GM12878 (cell line): ENCODE results near the gene SCGB1C2. TPM values are rescaled to one million over a fixed set of nuclear protein-coding genes. Genes with fewer than 3 reads are reported as not detected.

Experiments used
- PAX5 ChIP-seq: IDR thresholded peaks from 2 replicates; pipeline ENCODE4 v1.6.1; 2011; ENCODE audit warnings: low read depth, low read length, borderline replicate concordance
- TCF3 ChIP-seq: IDR thresholded peaks from 2 replicates; pipeline ENCODE4 v1.6.1; 2012; ENCODE audit warnings: low read depth, mild to moderate bottlenecking, low read length, borderline replicate concordance; ENCODE audit not compliant: insufficient read depth
- polyA plus RNA-seq, 11 experiments: library from polyadenylated mRNA; depleted of rRNA in 4 of 11; unstranded in 6 of 11; stranded (reverse) in 5 of 11; fragments of >200 nt; fragmentation: Nextera tagmentation in 4 of 11; fragmentation: Illumina TruSeq in 1 of 11; extraction: Ambion mirVana in 4 of 11; extraction: Trizol in 1 of 11; gene quantifications; 1 replicate in 1 of 11; 2 replicates in 10 of 11; pipeline versions ENCODE4 v1.2.1 to v1.2.3, GENCODE V29; 2011 to 2016; ENCODE audit warnings: inconsistent platforms in 2 of 11, missing spikeins in 2 of 11, low read depth in 1 of 11
- total RNA-seq, 4 experiments: library from RNA; depleted of rRNA in 3 of 4; stranded (reverse); fragments of >200 nt in 3 of 4; fragmentation: Illumina TruSeq in 1 of 4; extraction: Trizol in 1 of 4; gene quantifications; 2 replicates each; pipeline versions ENCODE4 v1.2.1 to v1.2.3, GENCODE V29; 2013 to 2021
- TF ChIP-seq, protein P1 (sequence below): fragments of 450-650 bp; IDR thresholded peaks from 2 replicates; pipeline ENCODE4 v1.6.1; 2017; ENCODE audit warnings: mild to moderate bottlenecking, low read depth, inconsistent platforms; ENCODE audit not compliant: poor library complexity, severe bottlenecking
- TF ChIP-seq, protein P2 (sequence below): fragments of 450-650 bp; formaldehyde crosslinking; IDR thresholded peaks from 2 replicates; pipeline ENCODE4 v1.5.0; 2022; ENCODE audit warnings: mild to moderate bottlenecking, missing genetic modification characterization
- TF ChIP-seq, protein P3 (sequence below): IDR thresholded peaks from 2 replicates; pipeline ENCODE4 v1.6.1; 2012; ENCODE audit warnings: improper control_type of control experiment, low read depth, low read length; ENCODE audit not compliant: insufficient replicate concordance

The SCGB1C2 gene
- total and polyA plus RNA-seq, 10 of the 15 experiments (the other 5 are each of a cell fraction or from before 2014, with no cell fraction given) = not detected

DNA sequence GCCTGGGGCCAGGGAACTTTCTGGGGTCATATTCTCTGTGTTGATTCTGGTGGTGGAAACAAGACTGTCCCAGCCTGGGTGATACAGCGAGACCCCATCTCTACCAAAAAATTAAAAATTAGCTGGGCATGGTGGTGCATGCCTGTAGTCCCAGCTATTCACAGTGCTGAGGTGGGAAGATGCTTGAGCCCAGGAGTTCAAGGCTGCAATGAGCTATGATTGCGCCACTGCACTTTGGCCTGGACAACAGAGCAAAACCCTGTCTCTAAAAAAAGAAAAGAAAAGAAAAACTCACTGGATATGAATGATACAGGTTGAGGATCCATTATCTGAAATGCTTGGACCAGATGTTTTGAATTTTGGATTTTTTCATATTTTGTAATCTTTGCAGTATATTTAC is 13.6 kb downstream of the SCGB1C2 start (continued):
- TF ChIP-seq, protein P1, sequence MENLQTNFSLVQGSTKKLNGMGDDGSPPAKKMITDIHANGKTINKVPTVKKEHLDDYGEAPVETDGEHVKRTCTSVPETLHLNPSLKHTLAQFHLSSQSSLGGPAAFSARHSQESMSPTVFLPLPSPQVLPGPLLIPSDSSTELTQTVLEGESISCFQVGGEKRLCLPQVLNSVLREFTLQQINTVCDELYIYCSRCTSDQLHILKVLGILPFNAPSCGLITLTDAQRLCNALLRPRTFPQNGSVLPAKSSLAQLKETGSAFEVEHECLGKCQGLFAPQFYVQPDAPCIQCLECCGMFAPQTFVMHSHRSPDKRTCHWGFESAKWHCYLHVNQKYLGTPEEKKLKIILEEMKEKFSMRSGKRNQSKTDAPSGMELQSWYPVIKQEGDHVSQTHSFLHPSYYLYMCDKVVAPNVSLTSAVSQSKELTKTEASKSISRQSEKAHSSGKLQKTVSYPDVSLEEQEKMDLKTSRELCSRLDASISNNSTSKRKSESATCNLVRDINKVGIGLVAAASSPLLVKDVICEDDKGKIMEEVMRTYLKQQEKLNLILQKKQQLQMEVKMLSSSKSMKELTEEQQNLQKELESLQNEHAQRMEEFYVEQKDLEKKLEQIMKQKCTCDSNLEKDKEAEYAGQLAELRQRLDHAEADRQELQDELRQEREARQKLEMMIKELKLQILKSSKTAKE = no peak
- TF ChIP-seq, protein P2, sequence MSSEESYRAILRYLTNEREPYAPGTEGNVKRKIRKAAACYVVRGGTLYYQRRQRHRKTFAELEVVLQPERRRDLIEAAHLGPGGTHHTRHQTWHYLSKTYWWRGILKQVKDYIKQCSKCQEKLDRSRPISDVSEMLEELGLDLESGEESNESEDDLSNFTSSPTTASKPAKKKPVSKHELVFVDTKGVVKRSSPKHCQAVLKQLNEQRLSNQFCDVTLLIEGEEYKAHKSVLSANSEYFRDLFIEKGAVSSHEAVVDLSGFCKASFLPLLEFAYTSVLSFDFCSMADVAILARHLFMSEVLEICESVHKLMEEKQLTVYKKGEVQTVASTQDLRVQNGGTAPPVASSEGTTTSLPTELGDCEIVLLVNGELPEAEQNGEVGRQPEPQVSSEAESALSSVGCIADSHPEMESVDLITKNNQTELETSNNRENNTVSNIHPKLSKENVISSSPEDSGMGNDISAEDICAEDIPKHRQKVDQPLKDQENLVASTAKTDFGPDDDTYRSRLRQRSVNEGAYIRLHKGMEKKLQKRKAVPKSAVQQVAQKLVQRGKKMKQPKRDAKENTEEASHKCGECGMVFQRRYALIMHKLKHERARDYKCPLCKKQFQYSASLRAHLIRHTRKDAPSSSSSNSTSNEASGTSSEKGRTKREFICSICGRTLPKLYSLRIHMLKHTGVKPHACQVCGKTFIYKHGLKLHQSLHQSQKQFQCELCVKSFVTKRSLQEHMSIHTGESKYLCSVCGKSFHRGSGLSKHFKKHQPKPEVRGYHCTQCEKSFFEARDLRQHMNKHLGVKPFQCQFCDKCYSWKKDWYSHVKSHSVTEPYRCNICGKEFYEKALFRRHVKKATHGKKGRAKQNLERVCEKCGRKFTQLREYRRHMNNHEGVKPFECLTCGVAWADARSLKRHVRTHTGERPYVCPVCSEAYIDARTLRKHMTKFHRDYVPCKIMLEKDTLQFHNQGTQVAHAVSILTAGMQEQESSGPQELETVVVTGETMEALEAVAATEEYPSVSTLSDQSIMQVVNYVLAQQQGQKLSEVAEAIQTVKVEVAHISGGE = no peak
- no peak for TF ChIP-seq PAX5
- TF ChIP-seq, protein P3, sequence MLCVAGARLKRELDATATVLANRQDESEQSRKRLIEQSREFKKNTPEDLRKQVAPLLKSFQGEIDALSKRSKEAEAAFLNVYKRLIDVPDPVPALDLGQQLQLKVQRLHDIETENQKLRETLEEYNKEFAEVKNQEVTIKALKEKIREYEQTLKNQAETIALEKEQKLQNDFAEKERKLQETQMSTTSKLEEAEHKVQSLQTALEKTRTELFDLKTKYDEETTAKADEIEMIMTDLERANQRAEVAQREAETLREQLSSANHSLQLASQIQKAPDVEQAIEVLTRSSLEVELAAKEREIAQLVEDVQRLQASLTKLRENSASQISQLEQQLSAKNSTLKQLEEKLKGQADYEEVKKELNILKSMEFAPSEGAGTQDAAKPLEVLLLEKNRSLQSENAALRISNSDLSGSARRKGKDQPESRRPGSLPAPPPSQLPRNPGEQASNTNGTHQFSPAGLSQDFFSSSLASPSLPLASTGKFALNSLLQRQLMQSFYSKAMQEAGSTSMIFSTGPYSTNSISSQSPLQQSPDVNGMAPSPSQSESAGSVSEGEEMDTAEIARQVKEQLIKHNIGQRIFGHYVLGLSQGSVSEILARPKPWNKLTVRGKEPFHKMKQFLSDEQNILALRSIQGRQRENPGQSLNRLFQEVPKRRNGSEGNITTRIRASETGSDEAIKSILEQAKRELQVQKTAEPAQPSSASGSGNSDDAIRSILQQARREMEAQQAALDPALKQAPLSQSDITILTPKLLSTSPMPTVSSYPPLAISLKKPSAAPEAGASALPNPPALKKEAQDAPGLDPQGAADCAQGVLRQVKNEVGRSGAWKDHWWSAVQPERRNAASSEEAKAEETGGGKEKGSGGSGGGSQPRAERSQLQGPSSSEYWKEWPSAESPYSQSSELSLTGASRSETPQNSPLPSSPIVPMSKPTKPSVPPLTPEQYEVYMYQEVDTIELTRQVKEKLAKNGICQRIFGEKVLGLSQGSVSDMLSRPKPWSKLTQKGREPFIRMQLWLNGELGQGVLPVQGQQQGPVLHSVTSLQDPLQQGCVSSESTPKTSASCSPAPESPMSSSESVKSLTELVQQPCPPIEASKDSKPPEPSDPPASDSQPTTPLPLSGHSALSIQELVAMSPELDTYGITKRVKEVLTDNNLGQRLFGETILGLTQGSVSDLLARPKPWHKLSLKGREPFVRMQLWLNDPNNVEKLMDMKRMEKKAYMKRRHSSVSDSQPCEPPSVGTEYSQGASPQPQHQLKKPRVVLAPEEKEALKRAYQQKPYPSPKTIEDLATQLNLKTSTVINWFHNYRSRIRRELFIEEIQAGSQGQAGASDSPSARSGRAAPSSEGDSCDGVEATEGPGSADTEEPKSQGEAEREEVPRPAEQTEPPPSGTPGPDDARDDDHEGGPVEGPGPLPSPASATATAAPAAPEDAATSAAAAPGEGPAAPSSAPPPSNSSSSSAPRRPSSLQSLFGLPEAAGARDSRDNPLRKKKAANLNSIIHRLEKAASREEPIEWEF = no peak
- TF ChIP-seq TCF3 = no peak
